Measurements from ENCODE around the gene B4GALNT3.

DNA sequence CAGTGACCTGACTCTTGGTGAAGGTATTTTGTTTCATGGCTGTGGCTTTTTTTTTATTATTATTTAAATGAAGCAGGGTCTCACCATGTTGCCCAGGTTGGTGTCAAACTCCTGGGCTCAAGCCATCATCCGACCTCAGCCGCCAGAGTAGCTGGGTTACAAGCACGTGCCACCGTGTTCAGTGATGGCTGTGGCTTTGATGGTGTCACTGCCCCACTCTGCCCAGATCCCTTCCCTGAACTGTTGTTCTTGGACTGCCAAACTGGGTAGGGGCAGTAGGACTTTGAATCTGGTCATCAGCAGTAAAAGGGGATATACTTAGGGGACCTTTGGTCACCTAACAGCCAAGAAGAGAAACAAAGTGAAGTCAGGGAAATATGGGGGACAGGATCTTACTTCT lies 19.4 kb downstream of the B4GALNT3 start:
- TF ChIP-seq POLR2A (IDR thresholded peaks at IDR 0.05) = no peak
- no peak for TF ChIP-seq CTCF (IDR thresholded peaks at IDR 0.05)
